IPS DF 4.7 (cell line): Measurements from ENCODE around the gene GATC.

ENCODE experiments used
- DNase-seq: peaks from one replicate; pipeline ENCODE4 v3.0.0-alpha.2; 2013; ENCODE audit warnings: low spot score; ENCODE audit errors: extremely low read depth

GATC gene

GRCh38 chr12:120445911-120446843 is at the start of gene GATC, which contains the start of gene TRIAP1:
GATC (plus strand) TSS chr12:120446444; CDS start chr12:120446481, 37 bp downstream.
TRIAP1 (minus strand) TSS chr12:120446384; CDS start chr12:120446372, 12 bp downstream.
- no peak for DNase-seq

GRCh38 chr12:120397824-120398540 is 48.3 kb upstream of the GATC start:
- no peak for DNase-seq

GRCh38 chr12:120399531-120399930 is 46.7 kb upstream of the GATC start:
- DNase-seq, result no peak

- no peak for DNase-seq
Observed at GRCh38 chr12:120402217-120402616, 44.0 kb upstream of the GATC start.

- DNase-seq, result no peak
Observed at GRCh38 chr12:120403869-120404268, 42.4 kb upstream of the GATC start.

- no peak for DNase-seq
Observed at GRCh38 chr12:120404271-120404670, 42.0 kb upstream of the GATC start.

GRCh38 chr12:120406069-120406468 is 40.2 kb upstream of the GATC start:
- DNase-seq, result no peak

- DNase-seq, result no peak
Observed at GRCh38 chr12:120406553-120406952, 39.7 kb upstream of the GATC start.

GRCh38 chr12:120408771-120409170 is 37.5 kb upstream of the GATC start:
- no peak for DNase-seq

- no peak for DNase-seq
Observed at GRCh38 chr12:120412421-120412820, 33.8 kb upstream of the GATC start.

GRCh38 chr12:120413901-120414695 is 32.1 kb upstream of the GATC start:
- peak; percentile 81 for DNase-seq

GRCh38 chr12:120416490-120417216 is 29.6 kb upstream of the GATC start:
- DNase-seq, result no peak

- no peak for DNase-seq
Observed at GRCh38 chr12:120417917-120418580, 28.2 kb upstream of the GATC start.

- DNase-seq, result no peak
Observed at GRCh38 chr12:120421701-120422100, 24.5 kb upstream of the GATC start.

- DNase-seq, result no peak
Observed at GRCh38 chr12:120422892-120423456, 23.3 kb upstream of the GATC start.

GRCh38 chr12:120425797-120426196 is 20.4 kb upstream of the GATC start:
- no peak for DNase-seq

- DNase-seq, result no peak
Observed at GRCh38 chr12:120428597-120429229, 17.5 kb upstream of the GATC start.

GRCh38 chr12:120429368-120429767 is 16.9 kb upstream of the GATC start:
- DNase-seq, result no peak

GRCh38 chr12:120432772-120433525 is 13.3 kb upstream of the GATC start:
- DNase-seq, result no peak
